Adrenal gland (tissue), 12 donors: Measurements from ENCODE around the gene SAMHD1. TPM values are rescaled to one million over a fixed set of nuclear protein-coding genes. Genes with fewer than 3 reads are reported as not detected.
A peak's percentile ranks its signal among the peaks of the same experiment; 100 is the strongest.
"Not testable (repeated sequence)": the region's sequence is repeated elsewhere in the genome, so short reads cannot be mapped to it uniquely, and the experiment has no call there.

Source experiments
- DNase-seq, 7 donors: peaks; one replicate each; pipeline ENCODE4 v3.0.0-alpha.2; 2019 to 2020
- H3K27ac ChIP-seq, 5 donors: fragments of 200-600 bp; sonication (generic) in 4 of 5; 1 replicate in 3 of 5; 2 replicates in 2 of 5; pipeline versions ENCODE4 v1.5.1 to v1.8.0; 2016 to 2020; ENCODE audit warnings: mild to moderate bottlenecking in 1 of 5
- H3K27me3 ChIP-seq: fragments of 200-600 bp; 2 replicates; pipeline ENCODE4 v1.8.0; 2021
- H3K36me3 ChIP-seq, 2 donors: fragments of 200-600 bp; replicated peaks in 1 of 2; 1 replicate in 1 of 2; 2 replicates in 1 of 2; pipeline versions ENCODE4 v1.5.1 to v1.8.0; 2018 to 2022
- H3K4me1 ChIP-seq, 2 donors: fragments of 200-600 bp; replicated peaks in 1 of 2; 1 replicate in 1 of 2; 2 replicates in 1 of 2; pipeline versions ENCODE4 v1.5.1 to v1.8.0; 2018 to 2021
- H3K4me3 ChIP-seq, 4 donors: fragments of 200-600 bp; sonication (generic) in 3 of 4; one replicate each; pipeline ENCODE4 v1.5.1; 2016 to 2018
- H3K9me3 ChIP-seq, 3 donors: fragments of 200-600 bp; sonication (generic) in 1 of 3; replicated peaks in 1 of 3; 1 replicate in 2 of 3; 2 replicates in 1 of 3; pipeline versions ENCODE4 v1.5.1 to v1.8.0; 2016 to 2021
- POLR2A ChIP-seq, 2 donors: fragments of 450-650 bp; IDR thresholded peaks; one replicate each; pipeline ENCODE4 v1.6.1; 2017; ENCODE audit warnings: antibody characterized with exemption in 2 of 2, mild to moderate bottlenecking in 2 of 2, moderate library complexity in 1 of 2
- WGBS, 4 donors: extraction: QIAGEN DNeasy Blood & Tissue Kit in 2 of 4; methylation state at CpG; one replicate each; pipeline versions ENCODE4 v1.1.5 to v1.1.7; 2013 to 2017; 5-methylcytosine and 5-hydroxymethylcytosine counted together
- intact Hi-C, 2 donors: fragments of 100-400 bp; cut with DNase I; formaldehyde crosslinking; loops; one replicate each; pipeline versions ENCODE4 v1.14.1 to v1.15.0; 2022 to 2023
- polyA plus RNA-seq, 3 donors: library from polyadenylated mRNA; stranded (reverse); fragments of 200-250 nt in 2 of 3; fragments of 350-450 nt in 1 of 3; fragmentation: Illumina TruSeq in 1 of 3; extraction: RNeasy Lipid Tissue Mini Kit (QIAGEN cat#74804) in 1 of 3; gene quantifications; one replicate each; pipeline ENCODE4 v1.2.3, GENCODE V29; 2013 to 2014
- total RNA-seq, 9 donors: library from RNA; depleted of rRNA in 4 of 9; stranded (reverse); fragments of >200 nt in 4 of 9; fragments of 120-200 nt in 1 of 9; fragmentation: NEBNext Ultra II Directional in 1 of 9; extraction: Animal tissue kit (Norgen Biotek cat#: 25700) in 1 of 9; gene quantifications; one replicate each; pipeline versions ENCODE4 v1.1.0 to v1.2.4, GENCODE V29; 2013 to 2023
- TF ChIP-seq, protein P1 (sequence below), 6 experiments: fragments of 450-650 bp in 4 of 6; fragments of 200-600 bp in 2 of 6; sonication (generic) in 1 of 6; IDR thresholded peaks; 1 replicate in 5 of 6; 2 replicates in 1 of 6; pipeline versions ENCODE4 v1.5.1 to v1.8.0; 2016 to 2021; ENCODE audit warnings: antibody characterized with exemption in 6 of 6, mild to moderate bottlenecking in 2 of 6, moderate library complexity in 1 of 6
- donor health status: healthy with polysubstance abuse.
- donor health status: Bipolar disorder and iron deficiency.
- donor health status: DM: yes; HTN: yes; CAD: no.
- donor health status: DM: no; HTN: no; CAD: no.
- donor health status: DM: no; HTN: no; CAD: no.
- donor health status: DM: yes; HTN: yes; CAD: no.

The SAMHD1 gene
- total and polyA plus RNA-seq, 12 donors = 27.1 to 232 (median 92.1) TPM

- TF ChIP-seq, protein P1, sequence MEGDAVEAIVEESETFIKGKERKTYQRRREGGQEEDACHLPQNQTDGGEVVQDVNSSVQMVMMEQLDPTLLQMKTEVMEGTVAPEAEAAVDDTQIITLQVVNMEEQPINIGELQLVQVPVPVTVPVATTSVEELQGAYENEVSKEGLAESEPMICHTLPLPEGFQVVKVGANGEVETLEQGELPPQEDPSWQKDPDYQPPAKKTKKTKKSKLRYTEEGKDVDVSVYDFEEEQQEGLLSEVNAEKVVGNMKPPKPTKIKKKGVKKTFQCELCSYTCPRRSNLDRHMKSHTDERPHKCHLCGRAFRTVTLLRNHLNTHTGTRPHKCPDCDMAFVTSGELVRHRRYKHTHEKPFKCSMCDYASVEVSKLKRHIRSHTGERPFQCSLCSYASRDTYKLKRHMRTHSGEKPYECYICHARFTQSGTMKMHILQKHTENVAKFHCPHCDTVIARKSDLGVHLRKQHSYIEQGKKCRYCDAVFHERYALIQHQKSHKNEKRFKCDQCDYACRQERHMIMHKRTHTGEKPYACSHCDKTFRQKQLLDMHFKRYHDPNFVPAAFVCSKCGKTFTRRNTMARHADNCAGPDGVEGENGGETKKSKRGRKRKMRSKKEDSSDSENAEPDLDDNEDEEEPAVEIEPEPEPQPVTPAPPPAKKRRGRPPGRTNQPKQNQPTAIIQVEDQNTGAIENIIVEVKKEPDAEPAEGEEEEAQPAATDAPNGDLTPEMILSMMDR (IDR thresholded peaks at IDR 0.05) = no peak
- no peak for TF ChIP-seq POLR2A (IDR thresholded peaks at IDR 0.05)
- H3K36me3 ChIP-seq = no peaks in the 10 kb centered on the region
- no peaks in the 10 kb centered on the region for H3K4me1 ChIP-seq
- H3K9me3 ChIP-seq = no peaks in the 10 kb centered on the region
- no peak for DNase-seq
- 68 to 73% (median 71%) methylated on average over 10 of the region's 10 CpGs for WGBS, 4 donors
- intact Hi-C loops = no loop called here
- no peak overlapping the region for H3K4me3 ChIP-seq
- peak overlapping the region in 2 of 5 donors; percentile 40 to 59 for H3K27ac ChIP-seq
- H3K27me3 ChIP-seq = no peaks in the 10 kb centered on the region
Measured at GRCh38 chr20:36969478-36970186, 18.1 kb upstream of the SAMHD1 start.

DNA sequence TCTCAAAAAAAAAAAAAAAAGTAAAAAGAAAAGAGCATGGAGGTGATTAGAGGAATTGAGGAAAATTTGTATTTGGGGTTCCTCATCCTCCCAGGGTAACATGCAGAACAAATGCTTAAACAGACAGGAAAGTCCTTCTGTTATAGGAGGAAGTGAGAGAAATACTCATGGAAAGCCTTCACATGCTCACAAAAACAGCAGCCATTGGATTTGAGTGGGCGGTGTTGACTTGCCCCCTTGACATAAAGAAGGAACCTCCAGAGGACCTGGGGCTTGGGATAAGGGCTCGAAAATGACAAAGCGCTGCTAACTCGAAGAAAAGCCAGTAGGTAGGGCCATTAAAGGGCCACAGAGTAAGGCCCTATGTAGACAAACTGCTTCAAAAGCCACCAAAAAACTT, 17.5 kb upstream of the SAMHD1 start:
- Histone ChIP-seq H3K27ac (peak overlapping the region in 2 of 5 donors; percentile 40 to 59), H3K36me3 (no peaks in the 10 kb centered on the region), H3K27me3 (no peaks in the 10 kb centered on the region), H3K4me1 (no peaks in the 10 kb centered on the region), H3K4me3 (no peak overlapping the region), H3K9me3 (no peaks in the 10 kb centered on the region)
- DNase-seq = peak in 1 of 7 donors; percentile 16
- 77 to 95% (median 86%) methylated on average over 4 of the region's 4 CpGs for WGBS, 4 donors
- TF ChIP-seq, protein P1 (IDR thresholded peaks at IDR 0.05) = no peak
- no peak for TF ChIP-seq POLR2A (IDR thresholded peaks at IDR 0.05)
- intact Hi-C loops = no loop called here

- intact Hi-C loops = no loop called here
- no peak for DNase-seq
- H3K27me3 ChIP-seq = no peaks in the 10 kb centered on the region
- H3K4me3 ChIP-seq = no peak overlapping the region
- H3K9me3 ChIP-seq = no peaks in the 10 kb centered on the region
- no peak overlapping the region for H3K27ac ChIP-seq
- TF ChIP-seq, protein P1 (IDR thresholded peaks at IDR 0.05) = no peak
- TF ChIP-seq POLR2A (IDR thresholded peaks at IDR 0.05) = no peak
- 85 to 92% (median 91%) methylated on average over 5 of the region's 5 CpGs for WGBS, 4 donors
- no peaks in the 10 kb centered on the region for H3K36me3 ChIP-seq
- no peaks in the 10 kb centered on the region for H3K4me1 ChIP-seq
Measured at GRCh38 chr20:36967636-36968035, 16.1 kb upstream of the SAMHD1 start.

GRCh38 chr20:36966965-36967364, 15.5 kb upstream of the SAMHD1 start:
- 90 to 98% (median 92%) methylated on average over 3 of the region's 3 CpGs for WGBS, 4 donors

GRCh38 chr20:36962354-36962941, 10.9 kb upstream of the SAMHD1 start:
- intact Hi-C loops, DNase-seq: not testable (repeated sequence)

More at GRCh38 chr20:36966965-36967364, 15.5 kb upstream of the SAMHD1 start:
- DNase-seq, H3K27me3 ChIP-seq, H3K4me3 ChIP-seq, H3K27ac ChIP-seq, H3K36me3 ChIP-seq, H3K9me3 ChIP-seq, intact Hi-C loops, H3K4me1 ChIP-seq: not testable (repeated sequence)

More at GRCh38 chr20:36962354-36962941, 10.9 kb upstream of the SAMHD1 start:
- H3K36me3 ChIP-seq, H3K4me3 ChIP-seq, H3K27me3 ChIP-seq, H3K4me1 ChIP-seq, H3K9me3 ChIP-seq, H3K27ac ChIP-seq: not testable (repeated sequence)
- 80 to 85% (median 82%) methylated on average over 8 to 9 of the region's 9 CpGs for WGBS, 4 donors
